ENCODE results near the gene PDPN. TPM values are rescaled to one million over a fixed set of nuclear protein-coding genes. Genes with fewer than 3 reads are reported as not detected.

The PDPN gene
- polyA plus RNA-seq, 1 of the 3 experiments (the other 2 are of a cell fraction), result not detected

DNA sequence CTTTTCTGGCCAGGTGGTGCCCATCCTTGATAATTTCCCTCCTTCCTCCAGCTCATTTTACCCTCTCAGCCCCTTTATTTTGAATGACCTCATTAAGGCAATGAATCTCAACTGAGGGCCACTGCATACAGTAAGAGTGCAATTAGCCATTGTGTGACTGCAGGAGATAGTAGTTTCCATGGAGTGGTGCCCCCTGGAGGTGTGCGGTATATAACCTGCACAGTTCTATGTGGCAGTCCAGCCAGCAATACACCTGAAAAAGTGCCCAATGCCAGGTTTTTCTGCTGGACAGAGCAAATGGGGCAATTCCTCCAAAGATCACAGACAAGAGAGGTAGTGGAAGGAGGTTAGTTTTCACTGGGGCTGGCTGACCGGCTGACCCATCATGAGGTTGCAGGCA is 43.9 kb upstream of the PDPN start:
- ChIA-PET POLR2A (no interaction called here), CTCF (no interaction called here)
- Histone ChIP-seq H3K27ac (ENCODE audit: low read depth in 2 of 2, low read length in 1 of 2) (no peak overlapping the region), H3K79me2 (ENCODE audit: insufficient read depth) (no peaks in the 10 kb centered on the region), H3F3A (replicated peaks; ENCODE audit: insufficient read depth) (no peaks in the 10 kb centered on the region), H3K36me3 (replicated peaks in 1 of 2; ENCODE audit: control insufficient read depth in 1 of 2, insufficient read depth in 2 of 2, low read length in 1 of 2) (no peaks in the 10 kb centered on the region), H3K9ac (no peak overlapping the region), H2AFZ (ENCODE audit: low read depth) (no peak overlapping the region), H3K9me3 (no peaks in the 10 kb centered on the region), H4K20me1 (ENCODE audit: insufficient read depth) (no peaks in the 10 kb centered on the region), H3K4me1 (ENCODE audit: control insufficient read depth in 1 of 2, insufficient read depth in 2 of 2, low read depth in 1 of 2, low read length in 1 of 2) (no peaks in the 10 kb centered on the region), H3K27me3 (ENCODE audit: insufficient read depth) (peaks cover 6% of the 10 kb centered on the region; the same call in 1 of the 2 replicates), H3K9me2 (no peaks in the 10 kb centered on the region), H3K4me2 (no peak overlapping the region), H3K4me3 (ENCODE audit: low read depth in 2 of 2, low read length in 1 of 2) (no peak overlapping the region)
- TF ChIP-seq GATA2 (CRISPR knock-in tag; IDR thresholded peaks at IDR 0.05) (no peak), MAX (IDR thresholded peaks at IDR 0.05; ENCODE audit: low read depth) (no peak), CHD2 (IDR thresholded peaks at IDR 0.05; ENCODE audit: low read length, partially characterized antibody) (no peak), EZH2phosphoT487 (IDR thresholded peaks at IDR 0.05; ENCODE audit: borderline replicate concordance, low read depth) (no peak), SMC3 (IDR thresholded peaks at IDR 0.05; ENCODE audit: low read depth, low read length) (no peak), ZBTB33 (IDR thresholded peaks at IDR 0.05; ENCODE audit: borderline replicate concordance, low read depth) (no peak)
- 25% methylated on average over 2 of the region's 2 CpGs for WGBS (ENCODE audit: low lambda C conversion rate)
- no peak for DNase-seq

DNA sequence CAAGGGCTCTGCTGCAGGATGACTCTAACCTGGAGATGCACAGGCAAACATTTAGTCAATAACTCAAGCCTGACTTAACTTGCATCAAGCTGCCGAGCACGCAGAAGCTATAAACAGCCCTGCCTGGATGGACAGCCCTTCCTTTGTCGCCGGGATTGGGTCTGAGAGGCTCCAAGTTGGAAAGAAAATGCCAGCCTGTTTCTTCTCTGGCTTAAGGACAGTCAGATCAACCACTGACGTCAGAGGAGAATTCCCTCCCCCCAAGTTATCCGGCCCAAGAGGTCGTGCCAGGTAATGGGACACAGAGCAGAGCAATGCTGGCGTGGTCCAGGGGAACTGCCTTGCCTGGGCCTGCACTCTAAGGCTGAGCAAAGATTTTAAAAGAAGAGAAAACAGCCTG is 42.8 kb upstream of the PDPN start:
- CTCF ChIA-PET, result interaction anchor here (0.7 kb wide), 1 partner anchor 476 kb away, joined by 3 read pairs; no protein-coding TSS in a partner anchor

More for the DNA sequence above, 42.8 kb upstream of the PDPN start:
- no peak overlapping the region for H2AFZ ChIP-seq (ENCODE audit: low read depth)
- H4K20me1 ChIP-seq (ENCODE audit: insufficient read depth), result no peaks in the 10 kb centered on the region
- POLR2A ChIA-PET, result no interaction called here
- no peak overlapping the region for H3K4me2 ChIP-seq
- H3K27me3 ChIP-seq (ENCODE audit: insufficient read depth), result no peaks in the 10 kb centered on the region; the same call in 1 of the 2 replicates
- H3K4me3 ChIP-seq (ENCODE audit: low read depth in 2 of 2, low read length in 1 of 2), result no peak overlapping the region
- no peak for DNase-seq
- H3K27ac ChIP-seq (ENCODE audit: low read depth in 2 of 2, low read length in 1 of 2), result no peak overlapping the region
- H3K9me2 ChIP-seq, result no peaks in the 10 kb centered on the region
- H3K4me1 ChIP-seq (ENCODE audit: control insufficient read depth in 1 of 2, insufficient read depth in 2 of 2, low read depth in 1 of 2, low read length in 1 of 2), result no peaks in the 10 kb centered on the region
- H3K79me2 ChIP-seq (ENCODE audit: insufficient read depth), result no peaks in the 10 kb centered on the region
- H3K9ac ChIP-seq, result no peak overlapping the region
- no peaks in the 10 kb centered on the region for H3K36me3 ChIP-seq (replicated peaks in 1 of 2; ENCODE audit: control insufficient read depth in 1 of 2, insufficient read depth in 2 of 2, low read length in 1 of 2)
- TF ChIP-seq JUND (IDR thresholded peaks at IDR 0.05), result no peak
- no peak for TF ChIP-seq NRF1 (IDR thresholded peaks at IDR 0.05; ENCODE audit: low read depth, low read length)
- TF ChIP-seq RXRA (IDR thresholded peaks at IDR 0.05; ENCODE audit: borderline replicate concordance, low read depth), result no peak
- no peak for TF ChIP-seq SMC3 (IDR thresholded peaks at IDR 0.05; ENCODE audit: low read depth, low read length)
- no peak for TF ChIP-seq GABPA (IDR thresholded peaks at IDR 0.05; ENCODE audit: low read depth)
- no peak for TF ChIP-seq IRF3 (IDR thresholded peaks at IDR 0.05; ENCODE audit: low read depth, low read length)
- TF ChIP-seq, protein P1, sequence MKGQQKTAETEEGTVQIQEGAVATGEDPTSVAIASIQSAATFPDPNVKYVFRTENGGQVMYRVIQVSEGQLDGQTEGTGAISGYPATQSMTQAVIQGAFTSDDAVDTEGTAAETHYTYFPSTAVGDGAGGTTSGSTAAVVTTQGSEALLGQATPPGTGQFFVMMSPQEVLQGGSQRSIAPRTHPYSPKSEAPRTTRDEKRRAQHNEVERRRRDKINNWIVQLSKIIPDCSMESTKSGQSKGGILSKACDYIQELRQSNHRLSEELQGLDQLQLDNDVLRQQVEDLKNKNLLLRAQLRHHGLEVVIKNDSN (IDR thresholded peaks at IDR 0.05; ENCODE audit: borderline replicate concordance, low read depth), result no peak
- TF ChIP-seq, protein P2, sequence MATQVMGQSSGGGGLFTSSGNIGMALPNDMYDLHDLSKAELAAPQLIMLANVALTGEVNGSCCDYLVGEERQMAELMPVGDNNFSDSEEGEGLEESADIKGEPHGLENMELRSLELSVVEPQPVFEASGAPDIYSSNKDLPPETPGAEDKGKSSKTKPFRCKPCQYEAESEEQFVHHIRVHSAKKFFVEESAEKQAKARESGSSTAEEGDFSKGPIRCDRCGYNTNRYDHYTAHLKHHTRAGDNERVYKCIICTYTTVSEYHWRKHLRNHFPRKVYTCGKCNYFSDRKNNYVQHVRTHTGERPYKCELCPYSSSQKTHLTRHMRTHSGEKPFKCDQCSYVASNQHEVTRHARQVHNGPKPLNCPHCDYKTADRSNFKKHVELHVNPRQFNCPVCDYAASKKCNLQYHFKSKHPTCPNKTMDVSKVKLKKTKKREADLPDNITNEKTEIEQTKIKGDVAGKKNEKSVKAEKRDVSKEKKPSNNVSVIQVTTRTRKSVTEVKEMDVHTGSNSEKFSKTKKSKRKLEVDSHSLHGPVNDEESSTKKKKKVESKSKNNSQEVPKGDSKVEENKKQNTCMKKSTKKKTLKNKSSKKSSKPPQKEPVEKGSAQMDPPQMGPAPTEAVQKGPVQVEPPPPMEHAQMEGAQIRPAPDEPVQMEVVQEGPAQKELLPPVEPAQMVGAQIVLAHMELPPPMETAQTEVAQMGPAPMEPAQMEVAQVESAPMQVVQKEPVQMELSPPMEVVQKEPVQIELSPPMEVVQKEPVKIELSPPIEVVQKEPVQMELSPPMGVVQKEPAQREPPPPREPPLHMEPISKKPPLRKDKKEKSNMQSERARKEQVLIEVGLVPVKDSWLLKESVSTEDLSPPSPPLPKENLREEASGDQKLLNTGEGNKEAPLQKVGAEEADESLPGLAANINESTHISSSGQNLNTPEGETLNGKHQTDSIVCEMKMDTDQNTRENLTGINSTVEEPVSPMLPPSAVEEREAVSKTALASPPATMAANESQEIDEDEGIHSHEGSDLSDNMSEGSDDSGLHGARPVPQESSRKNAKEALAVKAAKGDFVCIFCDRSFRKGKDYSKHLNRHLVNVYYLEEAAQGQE (IDR thresholded peaks at IDR 0.05; ENCODE audit: low read depth, low read length), result no peak
- TF ChIP-seq MEF2A (IDR thresholded peaks at IDR 0.05; ENCODE audit: borderline replicate concordance, low read depth), result no peak
- TF ChIP-seq FOXM1 (IDR thresholded peaks at IDR 0.05; ENCODE audit: low read depth), result no peak
- no peak for TF ChIP-seq TAF1 (IDR thresholded peaks at IDR 0.05; ENCODE audit: borderline replicate concordance, low read depth, low read length)
- TF ChIP-seq GATA2 (CRISPR knock-in tag; IDR thresholded peaks at IDR 0.05), result no peak
- TF ChIP-seq, protein P3, sequence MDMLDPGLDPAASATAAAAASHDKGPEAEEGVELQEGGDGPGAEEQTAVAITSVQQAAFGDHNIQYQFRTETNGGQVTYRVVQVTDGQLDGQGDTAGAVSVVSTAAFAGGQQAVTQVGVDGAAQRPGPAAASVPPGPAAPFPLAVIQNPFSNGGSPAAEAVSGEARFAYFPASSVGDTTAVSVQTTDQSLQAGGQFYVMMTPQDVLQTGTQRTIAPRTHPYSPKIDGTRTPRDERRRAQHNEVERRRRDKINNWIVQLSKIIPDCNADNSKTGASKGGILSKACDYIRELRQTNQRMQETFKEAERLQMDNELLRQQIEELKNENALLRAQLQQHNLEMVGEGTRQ (IDR thresholded peaks at IDR 0.05; ENCODE audit: borderline replicate concordance, low read depth, low read length), result no peak
- no peak for TF ChIP-seq FOSL2 (IDR thresholded peaks at IDR 0.05; ENCODE audit: borderline replicate concordance, low read depth)
- no peak for TF ChIP-seq RCOR1 (IDR thresholded peaks at IDR 0.05; ENCODE audit: low read length)
- WGBS (ENCODE audit: low lambda C conversion rate), result 9% methylated on average over 8 of the region's 8 CpGs
- no peaks in the 10 kb centered on the region for H3K9me3 ChIP-seq
- no peaks in the 10 kb centered on the region for H3F3A ChIP-seq (replicated peaks; ENCODE audit: insufficient read depth)
